Measurements from ENCODE around the gene ANKRD17. TPM values are rescaled to one million over a fixed set of nuclear protein-coding genes. Genes with fewer than 3 reads are reported as not detected.

Gene ANKRD17
- total and polyA plus RNA-seq, 2 donors (not counting 3 experiments of a cell fraction or from before 2014, with no cell fraction given): 33.3 to 64.4 TPM

DNA sequence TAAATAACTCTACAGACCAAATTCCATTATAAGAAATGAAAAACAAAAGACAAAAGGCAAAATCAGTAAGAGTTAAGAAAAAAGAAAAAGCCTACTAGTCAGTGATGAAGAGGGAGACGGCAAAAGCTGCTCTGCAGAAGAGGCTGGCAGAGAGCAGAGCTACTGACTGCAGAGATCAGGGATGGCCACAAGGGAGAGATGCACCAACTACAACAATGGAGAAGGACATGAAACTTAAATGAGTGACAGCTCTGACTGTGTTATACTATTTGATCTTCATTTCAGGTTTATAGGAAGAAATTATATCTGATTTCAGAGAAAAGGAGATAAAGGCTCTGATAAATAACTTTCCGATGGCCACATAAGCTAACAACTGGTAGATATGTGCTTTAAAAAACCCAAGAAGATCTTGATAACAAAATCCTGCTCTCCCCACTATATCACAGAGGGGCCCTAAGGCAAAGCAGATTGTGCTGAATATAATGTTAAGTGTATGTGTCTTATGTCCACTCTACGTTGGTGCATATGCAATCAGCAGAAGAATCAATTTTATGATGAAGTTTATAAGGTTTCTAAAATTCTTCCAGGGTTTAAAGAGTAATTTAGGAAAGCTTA is 130.7 kb downstream of the ANKRD17 start:
- no peaks in the 10 kb centered on the region for H3K27me3 ChIP-seq (ENCODE audit: control insufficient read depth in 2 of 2, insufficient read depth in 2 of 2, low read length in 2 of 2)
- H4K20me1 ChIP-seq (replicated peaks; ENCODE audit: control insufficient read depth, extremely low read depth, insufficient read depth, low read length): peaks cover 2% of the 10 kb centered on the region
- no peak overlapping the region for H3K27ac ChIP-seq (ENCODE audit: insufficient read depth, low read depth, low read length)
- peaks cover 9% of the 10 kb centered on the region for H3K4me1 ChIP-seq (ENCODE audit: control insufficient read depth, extremely low read depth, insufficient read depth, low read length)
- DNase-seq (ENCODE audit: low read depth, low spot score) (peak; percentile 17), FAIRE-seq (no peak)
- H3K9ac ChIP-seq (replicated peaks; ENCODE audit: extremely low read depth, insufficient read depth, low read length): no peak overlapping the region
- no TSS peak for BruUV-seq (replicated peaks)
- no peaks in the 10 kb centered on the region for H3K9me3 ChIP-seq (replicated peaks; ENCODE audit: control insufficient read depth, insufficient read depth, low read length)
- H2AFZ ChIP-seq (ENCODE audit: low read depth, low read length): no peak overlapping the region
- H3K79me2 ChIP-seq (ENCODE audit: control insufficient read depth, insufficient read depth, low read length): peaks cover 2% of the 10 kb centered on the region
- TF ChIP-seq, protein P1, sequence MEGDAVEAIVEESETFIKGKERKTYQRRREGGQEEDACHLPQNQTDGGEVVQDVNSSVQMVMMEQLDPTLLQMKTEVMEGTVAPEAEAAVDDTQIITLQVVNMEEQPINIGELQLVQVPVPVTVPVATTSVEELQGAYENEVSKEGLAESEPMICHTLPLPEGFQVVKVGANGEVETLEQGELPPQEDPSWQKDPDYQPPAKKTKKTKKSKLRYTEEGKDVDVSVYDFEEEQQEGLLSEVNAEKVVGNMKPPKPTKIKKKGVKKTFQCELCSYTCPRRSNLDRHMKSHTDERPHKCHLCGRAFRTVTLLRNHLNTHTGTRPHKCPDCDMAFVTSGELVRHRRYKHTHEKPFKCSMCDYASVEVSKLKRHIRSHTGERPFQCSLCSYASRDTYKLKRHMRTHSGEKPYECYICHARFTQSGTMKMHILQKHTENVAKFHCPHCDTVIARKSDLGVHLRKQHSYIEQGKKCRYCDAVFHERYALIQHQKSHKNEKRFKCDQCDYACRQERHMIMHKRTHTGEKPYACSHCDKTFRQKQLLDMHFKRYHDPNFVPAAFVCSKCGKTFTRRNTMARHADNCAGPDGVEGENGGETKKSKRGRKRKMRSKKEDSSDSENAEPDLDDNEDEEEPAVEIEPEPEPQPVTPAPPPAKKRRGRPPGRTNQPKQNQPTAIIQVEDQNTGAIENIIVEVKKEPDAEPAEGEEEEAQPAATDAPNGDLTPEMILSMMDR (IDR thresholded peaks at IDR 0.05; ENCODE audit: extremely low read depth in 1 of 2, insufficient read depth in 1 of 2, low read depth in 1 of 2, low read length in 2 of 2): peak; percentile 6 to 28
- TF ChIP-seq JUN (IDR thresholded peaks at IDR 0.05; ENCODE audit: borderline replicate concordance, insufficient read depth, insufficient read length, low read depth) (no peak), POLR2AphosphoS5 (IDR thresholded peaks at IDR 0.05; ENCODE audit: insufficient read depth, low read depth, low read length) (no peak)
- dilution Hi-C loops (cut with MboI; ENCODE audit: extremely low pct_ligation_motif_present, low sequenced_read_pairs): no loop called here
- H3K4me2 ChIP-seq (ENCODE audit: insufficient read depth, low read length): no peak overlapping the region
- intact Hi-C loops (cut with micrococcal nuclease): loop anchor here (1.0 kb wide), 1 partner anchor 129 kb away; no protein-coding TSS in a partner anchor
- POLR2A ChIA-PET: no interaction called here
- peaks cover 3 to 5% of the 10 kb centered on the region in 2 experiments for H3K36me3 ChIP-seq (ENCODE audit: control insufficient read depth in 2 of 2, extremely low read depth in 1 of 2, insufficient read depth in 2 of 2, low read length in 2 of 2)
- H3K9me1 ChIP-seq (replicated peaks; ENCODE audit: control insufficient read depth, extremely low read depth, insufficient read depth, low read length): no peaks in the 10 kb centered on the region
- H3K4me3 ChIP-seq (replicated peaks in 1 of 3; ENCODE audit: insufficient read depth in 1 of 3, low read depth in 1 of 3, low read length in 3 of 3): no peak overlapping the region
- CTCF ChIA-PET: interaction anchor here (0.6 to 2.7 kb wide), 15 partner anchors 9 to 128 kb away, joined by 3 to 29 read pairs (median 4); no protein-coding TSS in a partner anchor

DNA sequence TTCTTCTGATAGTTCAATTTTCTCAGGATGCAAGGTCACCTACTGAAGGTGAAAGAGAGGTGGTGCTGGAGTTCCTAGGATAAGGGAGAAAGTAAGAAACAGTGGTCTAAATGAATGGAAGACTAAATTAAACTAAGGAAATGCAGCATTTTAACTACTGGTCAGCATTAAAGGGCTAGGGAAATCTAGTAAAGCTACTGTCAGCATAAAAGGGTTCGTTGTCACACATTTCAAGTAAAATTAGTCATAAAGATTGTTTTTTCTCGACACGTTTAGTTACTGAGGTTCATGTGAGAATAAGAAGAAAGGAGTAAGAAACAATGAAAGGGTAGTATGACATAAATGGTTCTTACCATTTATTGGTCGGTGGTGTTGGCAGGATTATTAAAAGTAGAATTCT is 149.1 kb downstream of the ANKRD17 start:
- Histone ChIP-seq H3K9me1 (replicated peaks; ENCODE audit: control insufficient read depth, extremely low read depth, insufficient read depth, low read length) (no peaks in the 10 kb centered on the region), H4K20me1 (replicated peaks; ENCODE audit: control insufficient read depth, extremely low read depth, insufficient read depth, low read length) (no peaks in the 10 kb centered on the region), H3K36me3 (ENCODE audit: control insufficient read depth in 2 of 2, extremely low read depth in 1 of 2, insufficient read depth in 2 of 2, low read length in 2 of 2) (peaks cover 0 to 21% of the 10 kb centered on the region in 2 experiments), H2AFZ (ENCODE audit: low read depth, low read length) (no peak overlapping the region), H3K4me2 (ENCODE audit: insufficient read depth, low read length) (no peak overlapping the region), H3K4me3 (replicated peaks in 1 of 3; ENCODE audit: insufficient read depth in 1 of 3, low read depth in 1 of 3, low read length in 3 of 3) (no peak overlapping the region), H3K9me3 (replicated peaks; ENCODE audit: control insufficient read depth, insufficient read depth, low read length) (no peaks in the 10 kb centered on the region), H3K9ac (replicated peaks; ENCODE audit: extremely low read depth, insufficient read depth, low read length) (no peak overlapping the region), H3K27ac (ENCODE audit: insufficient read depth, low read depth, low read length) (no peak overlapping the region), H3K4me1 (ENCODE audit: control insufficient read depth, extremely low read depth, insufficient read depth, low read length) (no peaks in the 10 kb centered on the region), H3K79me2 (ENCODE audit: control insufficient read depth, insufficient read depth, low read length) (no peaks in the 10 kb centered on the region), H3K27me3 (ENCODE audit: control insufficient read depth in 2 of 2, insufficient read depth in 2 of 2, low read length in 2 of 2) (no peaks in the 10 kb centered on the region)
- no TSS peak for BruUV-seq (replicated peaks)
- dilution Hi-C loops (cut with MboI; ENCODE audit: extremely low pct_ligation_motif_present, low sequenced_read_pairs) (no loop called here), intact Hi-C loops (cut with micrococcal nuclease) (no loop called here)
- no peak for TF ChIP-seq FOS (IDR thresholded peaks at IDR 0.05; ENCODE audit: borderline replicate concordance, insufficient read depth, low read length)
- DNase-seq (ENCODE audit: low read depth, low spot score) (no peak), FAIRE-seq (no peak)
- POLR2A ChIA-PET: no interaction called here
- CTCF ChIA-PET: interaction anchor here (1.4 kb wide), 1 partner anchor 16 kb away, joined by 4 read pairs; no protein-coding TSS in a partner anchor
